GM13976 (cell line): ENCODE data around the gene P2RX5.
A peak's percentile ranks its signal among the peaks of the same experiment; 100 is the strongest.
"Not testable (repeated sequence)": the region's sequence is repeated elsewhere in the genome, so short reads cannot be mapped to it uniquely, and the experiment has no call there.

ENCODE experiments used
- DNase-seq: peaks from one replicate; pipeline ENCODE4 v3.0.0; 2012; ENCODE audit warnings: low spot score
- in situ Hi-C: fragments of 300-500 bp; cut with MboI; formaldehyde crosslinking; loops from one replicate; pipeline ENCODE4 v1.12.0; 2022; ENCODE audit warnings: low sequenced_read_pairs, mixed read lengths, inconsistent platforms; ENCODE audit not compliant: unreplicated experiment
- TF ChIP-seq, protein P1 (sequence below): IDR thresholded peaks from 2 replicates; pipeline ENCODE4 v1.5.1; 2012; ENCODE audit warnings: borderline replicate concordance, mild to moderate bottlenecking; ENCODE audit not compliant: insufficient read depth; ENCODE audit errors: extremely low read depth, missing control alignments, control extremely low read depth

P2RX5 gene

DNA sequence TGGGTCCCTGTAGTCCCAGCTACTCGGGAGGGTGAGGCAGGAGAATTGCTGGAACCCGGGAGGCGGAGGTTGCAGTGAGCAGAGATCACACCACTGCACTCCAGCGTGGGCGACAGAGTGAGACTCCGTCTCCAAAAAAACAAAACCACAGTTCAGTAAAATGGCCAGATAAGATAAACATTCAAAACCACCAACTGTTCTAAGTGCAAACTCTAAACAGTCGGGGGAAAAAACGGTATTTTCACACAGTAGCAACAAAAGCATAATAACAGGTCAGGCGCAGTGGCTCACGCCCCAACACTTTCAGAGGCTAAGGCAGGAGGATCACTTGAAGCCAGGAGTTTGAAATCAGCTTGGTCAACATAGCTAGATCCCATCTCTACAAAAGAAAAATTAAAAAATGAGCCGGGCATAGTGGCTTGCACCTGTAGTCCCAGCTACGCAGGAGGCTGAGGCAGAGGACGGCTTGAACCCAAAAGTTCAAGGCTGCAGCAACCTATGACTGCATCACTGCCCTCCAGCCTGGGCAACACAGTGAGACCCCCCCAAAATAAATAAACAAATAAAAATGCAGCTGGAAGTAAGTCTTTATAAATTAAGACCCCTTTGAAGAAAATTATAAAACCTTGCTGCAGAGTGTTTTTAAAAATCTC lies 17.0 kb upstream of the P2RX5 start:
- TF ChIP-seq, protein P1, sequence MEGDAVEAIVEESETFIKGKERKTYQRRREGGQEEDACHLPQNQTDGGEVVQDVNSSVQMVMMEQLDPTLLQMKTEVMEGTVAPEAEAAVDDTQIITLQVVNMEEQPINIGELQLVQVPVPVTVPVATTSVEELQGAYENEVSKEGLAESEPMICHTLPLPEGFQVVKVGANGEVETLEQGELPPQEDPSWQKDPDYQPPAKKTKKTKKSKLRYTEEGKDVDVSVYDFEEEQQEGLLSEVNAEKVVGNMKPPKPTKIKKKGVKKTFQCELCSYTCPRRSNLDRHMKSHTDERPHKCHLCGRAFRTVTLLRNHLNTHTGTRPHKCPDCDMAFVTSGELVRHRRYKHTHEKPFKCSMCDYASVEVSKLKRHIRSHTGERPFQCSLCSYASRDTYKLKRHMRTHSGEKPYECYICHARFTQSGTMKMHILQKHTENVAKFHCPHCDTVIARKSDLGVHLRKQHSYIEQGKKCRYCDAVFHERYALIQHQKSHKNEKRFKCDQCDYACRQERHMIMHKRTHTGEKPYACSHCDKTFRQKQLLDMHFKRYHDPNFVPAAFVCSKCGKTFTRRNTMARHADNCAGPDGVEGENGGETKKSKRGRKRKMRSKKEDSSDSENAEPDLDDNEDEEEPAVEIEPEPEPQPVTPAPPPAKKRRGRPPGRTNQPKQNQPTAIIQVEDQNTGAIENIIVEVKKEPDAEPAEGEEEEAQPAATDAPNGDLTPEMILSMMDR, result no peak
- DNase-seq, result no peak
- in situ Hi-C loops, result no loop called here

DNA sequence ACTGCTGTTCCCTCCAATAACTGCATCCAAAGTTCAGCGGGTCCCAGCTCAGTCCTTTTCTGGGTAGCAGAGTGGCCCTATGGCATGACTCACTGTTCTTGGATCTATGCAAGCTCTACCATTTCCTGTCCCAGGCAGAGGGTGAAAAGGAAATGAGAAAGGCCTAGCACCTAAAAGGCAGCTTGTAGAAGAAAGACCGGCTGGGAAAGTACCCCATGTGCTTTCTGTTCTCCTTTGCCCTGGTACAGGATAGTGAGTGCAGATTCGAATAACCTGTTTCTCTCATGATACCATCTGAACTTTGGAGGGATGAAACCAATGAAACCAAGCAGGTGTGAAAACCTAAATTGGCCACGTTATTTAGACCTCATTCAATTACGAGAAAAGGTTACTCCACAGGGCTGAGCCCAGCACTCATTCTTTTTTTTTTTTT lies 15.0 kb upstream of the P2RX5 start:
- peak; percentile 86 for DNase-seq
- in situ Hi-C loops, result no loop called here
- TF ChIP-seq, protein P1, result no peak

DNA sequence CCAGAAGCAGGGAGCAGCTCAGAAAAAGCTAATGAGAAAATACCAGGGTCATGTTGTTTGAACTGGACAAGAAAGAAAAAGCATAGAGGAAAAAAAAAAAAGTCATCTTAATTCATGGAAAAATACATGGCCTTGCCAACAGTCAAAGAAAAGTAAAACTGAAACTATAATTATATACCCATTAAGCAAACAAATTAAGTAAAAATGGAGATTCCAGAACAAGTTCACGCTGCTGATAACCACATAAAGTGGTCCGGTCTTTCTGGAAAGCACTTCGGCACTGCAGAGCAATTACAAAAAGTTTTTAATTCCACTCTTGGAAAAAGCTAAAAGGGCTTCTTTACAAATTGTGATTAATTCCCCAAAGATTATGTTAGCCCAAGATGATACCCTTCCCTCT lies 12.4 kb upstream of the P2RX5 start:
- in situ Hi-C loops, result no loop called here
- TF ChIP-seq, protein P1, result no peak

DNA sequence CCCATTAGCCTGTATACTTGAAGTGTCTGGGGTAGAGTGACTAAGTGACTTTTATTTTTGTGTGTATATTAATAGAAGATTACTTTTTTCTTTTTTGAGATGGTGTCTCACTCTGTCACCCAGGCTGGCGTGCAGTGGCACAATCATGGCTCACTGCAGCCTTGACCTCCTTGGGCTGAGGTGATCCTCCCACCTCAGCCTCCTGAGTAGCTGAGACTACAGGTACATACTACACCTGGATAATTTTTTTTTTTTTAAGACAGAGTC lies 9.7 kb upstream of the P2RX5 start:
- DNase-seq, in situ Hi-C loops: not testable (repeated sequence)

More for the DNA sequence above, 12.4 kb upstream of the P2RX5 start:
- no peak for DNase-seq

DNA sequence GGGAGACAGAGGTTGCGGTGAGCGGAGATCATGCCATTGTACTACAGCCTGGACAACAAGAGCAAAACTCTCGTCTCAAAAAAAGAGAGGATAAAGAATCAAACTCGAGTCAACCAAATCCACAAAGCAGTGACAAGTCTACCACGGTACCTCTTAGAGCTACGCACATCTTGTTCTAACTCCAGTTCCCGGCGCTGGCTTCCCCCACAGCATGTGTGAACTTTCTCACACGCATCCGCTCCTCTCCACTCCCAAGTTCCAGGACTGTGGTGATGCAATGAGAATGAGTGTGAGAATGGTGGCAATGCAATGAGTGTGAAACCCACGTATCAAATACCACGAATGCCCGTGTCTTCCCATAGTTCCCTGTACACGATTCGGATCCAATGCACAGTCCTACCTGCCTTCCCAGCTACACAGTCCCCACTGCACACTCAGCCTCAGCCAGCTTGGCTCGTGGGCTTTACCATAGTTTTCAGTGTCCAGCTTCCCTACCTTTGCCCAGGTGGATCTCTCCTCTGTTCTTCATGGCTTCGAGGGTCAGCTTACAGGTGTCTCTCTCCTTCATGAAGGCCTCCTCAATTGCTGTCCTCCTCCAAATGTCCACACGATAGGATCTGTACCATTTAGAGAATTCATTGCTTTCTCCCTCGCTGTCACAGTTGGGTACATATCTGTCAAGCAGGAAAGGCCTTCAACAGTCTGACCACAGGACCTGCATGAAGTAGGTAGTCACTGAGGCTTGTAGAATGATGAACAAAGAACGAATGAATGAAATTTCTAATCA lies 9.2 kb upstream of the P2RX5 start:
- in situ Hi-C loops, result no loop called here
- no peak for DNase-seq
- TF ChIP-seq, protein P1, result no peak

DNA sequence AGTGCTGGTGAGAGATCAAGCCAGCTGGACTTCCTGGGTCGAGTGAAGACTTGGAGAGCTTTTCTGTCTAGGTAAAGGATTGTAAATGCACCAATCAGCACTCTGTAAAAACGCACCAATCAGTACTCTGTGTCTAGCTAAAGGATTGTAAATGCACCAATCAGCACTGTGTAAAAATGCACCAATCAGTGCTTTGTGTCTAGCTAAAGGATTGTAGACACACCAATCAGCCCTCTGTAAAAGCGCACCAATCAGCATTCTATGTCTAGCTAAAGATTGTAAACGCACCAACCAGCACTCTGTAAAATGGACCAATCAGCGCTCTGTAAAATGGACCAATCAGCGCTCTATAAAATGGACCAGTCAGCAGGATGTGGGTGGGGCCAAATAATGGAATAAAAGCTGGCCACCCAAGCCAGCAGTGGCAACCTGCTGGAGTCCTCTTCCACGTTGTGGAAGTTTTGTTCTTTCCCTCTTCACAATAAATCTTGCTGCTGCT lies 6.1 kb upstream of the P2RX5 start:
- in situ Hi-C loops, DNase-seq: not testable (repeated sequence)

DNA sequence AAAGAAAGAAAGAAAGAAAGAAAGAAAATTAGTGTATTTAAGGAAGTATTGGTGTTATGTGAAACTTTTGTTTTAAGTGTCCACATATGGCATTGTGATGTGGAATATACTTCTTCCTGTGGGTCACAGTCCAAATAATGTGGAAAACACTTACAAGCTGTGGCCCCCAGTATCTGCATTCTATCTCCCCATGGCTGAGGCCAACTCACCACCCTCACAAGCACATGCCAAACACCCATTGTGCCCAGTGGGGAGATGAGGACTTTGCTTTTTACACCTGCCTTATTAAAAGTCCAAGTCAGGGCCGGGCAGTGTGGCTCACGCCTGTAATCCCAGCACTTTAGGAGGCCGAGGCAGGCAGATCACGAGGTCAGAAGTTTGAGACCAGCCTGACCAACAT lies 4.0 kb upstream of the P2RX5 start:
- in situ Hi-C loops, result no loop called here

More for the DNA sequence above, 4.0 kb upstream of the P2RX5 start:
- TF ChIP-seq, protein P1, result no peak
- no peak for DNase-seq
